GM12878 (cell line): ENCODE data around the gene POLR1D. TPM values are rescaled to one million over a fixed set of nuclear protein-coding genes. Genes with fewer than 3 reads are reported as not detected.

Experiments used
- CEBPZ ChIP-seq: fragments of 150-350 bp; IDR thresholded peaks from 2 replicates; pipeline ENCODE4 v1.6.1; 2016; ENCODE audit warnings: low read depth, low read length
- CHD1 ChIP-seq: IDR thresholded peaks from 2 replicates; pipeline ENCODE4 v1.6.1; 2012; ENCODE audit warnings: low read depth, low read length, improper control_type of control experiment
- CREM ChIP-seq: IDR thresholded peaks from 2 replicates; pipeline ENCODE4 v1.6.1; 2014; ENCODE audit warnings: antibody characterized with exemption, low read depth
- E4F1 ChIP-seq: fragments of 450-650 bp; IDR thresholded peaks from 2 replicates; pipeline ENCODE4 v1.6.1; 2018; ENCODE audit warnings: borderline replicate concordance, mild to moderate bottlenecking; ENCODE audit not compliant: partially characterized antibody
- EED ChIP-seq: sonication (generic); IDR thresholded peaks from 2 replicates; pipeline ENCODE4 v1.6.1; 2016; ENCODE audit warnings: antibody characterized with exemption, low read depth
- GABPA ChIP-seq: IDR thresholded peaks from 2 replicates; pipeline ENCODE4 v1.6.1; 2014; ENCODE audit warnings: antibody characterized with exemption, low read depth, mild to moderate bottlenecking, inconsistent platforms
- MEF2B ChIP-seq: fragments of 450-650 bp; IDR thresholded peaks from 2 replicates; pipeline ENCODE4 v1.6.1; 2018; ENCODE audit warnings: mild to moderate bottlenecking, moderate library complexity; ENCODE audit not compliant: partially characterized antibody, poor library complexity, severe bottlenecking
- PAX8 ChIP-seq: fragments of 450-650 bp; IDR thresholded peaks from 2 replicates; pipeline ENCODE4 v1.6.1; 2017; ENCODE audit warnings: mild to moderate bottlenecking, moderate library complexity
- POLR2A ChIP-seq: IDR thresholded peaks from 2 replicates; pipeline ENCODE4 v1.6.1; 2011; ENCODE audit warnings: low read depth, mild to moderate bottlenecking, low read length
- POLR2AphosphoS5 ChIP-seq: IDR thresholded peaks from 2 replicates; pipeline ENCODE4 v1.6.1; 2011; ENCODE audit warnings: mild to moderate bottlenecking, low read length, inconsistent platforms
- RAD21 ChIP-seq: IDR thresholded peaks from 2 replicates; pipeline ENCODE4 v1.6.1; 2011; ENCODE audit warnings: mild to moderate bottlenecking, low read depth, low read length, moderate library complexity; ENCODE audit not compliant: insufficient read depth
- REST ChIP-seq: IDR thresholded peaks from 2 replicates; pipeline ENCODE4 v1.6.1; 2012; ENCODE audit warnings: mild to moderate bottlenecking, low read depth, low read length
- ZBED1 ChIP-seq: IDR thresholded peaks from 2 replicates; pipeline ENCODE4 v1.6.1; 2016; ENCODE audit warnings: borderline replicate concordance
- ZBTB40 ChIP-seq: fragments of 450-650 bp; IDR thresholded peaks from 2 replicates; pipeline ENCODE4 v1.6.1; 2016; ENCODE audit warnings: mild to moderate bottlenecking, moderate library complexity, borderline replicate concordance
- polyA plus RNA-seq, 11 experiments: library from polyadenylated mRNA; depleted of rRNA in 4 of 11; unstranded in 6 of 11; stranded (reverse) in 5 of 11; fragments of >200 nt; fragmentation: Nextera tagmentation in 4 of 11; fragmentation: Illumina TruSeq in 1 of 11; extraction: Ambion mirVana in 4 of 11; extraction: Trizol in 1 of 11; gene quantifications; 1 replicate in 1 of 11; 2 replicates in 10 of 11; pipeline versions ENCODE4 v1.2.1 to v1.2.3, GENCODE V29; 2011 to 2016; ENCODE audit warnings: inconsistent platforms in 2 of 11, missing spikeins in 2 of 11, low read depth in 1 of 11
- total RNA-seq, 4 experiments: library from RNA; depleted of rRNA in 3 of 4; stranded (reverse); fragments of >200 nt in 3 of 4; fragmentation: Illumina TruSeq in 1 of 4; extraction: Trizol in 1 of 4; gene quantifications; 2 replicates each; pipeline versions ENCODE4 v1.2.1 to v1.2.3, GENCODE V29; 2013 to 2021
- TF ChIP-seq, protein P1 (sequence below): IDR thresholded peaks from 2 replicates; pipeline ENCODE4 v1.6.1; 2011; ENCODE audit warnings: low read depth, low read length, improper control_type of control experiment, borderline replicate concordance

Gene POLR1D
- total and polyA plus RNA-seq, 10 of the 15 experiments (the other 5 are each of a cell fraction or from before 2014, with no cell fraction given), result 119 to 223 (median 160) TPM

DNA sequence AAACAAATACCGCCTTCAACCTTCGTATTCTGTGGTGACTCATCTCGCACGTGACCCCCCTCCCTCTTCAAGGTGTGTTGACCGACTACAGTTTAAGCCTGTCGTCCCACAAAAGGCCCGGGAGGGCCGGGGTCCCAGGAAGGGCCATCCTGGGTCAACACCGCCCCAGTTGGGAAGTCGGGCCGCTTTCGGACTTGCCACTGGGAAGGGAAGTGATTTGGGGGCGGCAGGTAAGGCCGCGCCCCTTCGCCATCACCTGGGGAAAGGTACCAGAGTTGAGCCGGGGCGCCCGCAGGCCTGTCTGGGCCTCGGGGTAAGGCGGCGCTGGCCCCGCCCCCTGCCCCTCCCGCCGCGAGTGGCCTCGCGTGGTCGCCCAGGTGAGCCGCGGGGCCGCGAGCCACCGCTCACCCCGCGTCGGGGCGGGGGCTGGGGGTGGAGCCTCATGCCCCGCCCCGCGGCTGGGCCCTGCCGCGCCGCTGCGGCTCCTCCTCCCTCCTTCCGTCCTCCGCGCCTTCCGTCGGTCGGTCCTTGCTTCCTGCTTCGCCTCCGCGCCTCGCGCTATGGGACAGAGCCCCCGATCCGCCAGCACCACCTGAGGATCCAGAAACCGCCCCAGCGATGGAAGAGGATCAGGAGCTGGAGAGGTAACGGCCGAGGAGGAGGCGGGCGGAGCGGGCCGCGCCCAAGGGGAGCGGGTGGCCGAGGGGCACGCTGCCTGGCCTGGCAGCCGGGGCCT, at the start of gene POLR1D (continued):
- no peak for TF ChIP-seq ZBTB40
- no peak for TF ChIP-seq ZBED1
- TF ChIP-seq EED, result no peak
- TF ChIP-seq RAD21, result no peak
- peak; percentile 21 for TF ChIP-seq E4F1
- TF ChIP-seq, protein P1, sequence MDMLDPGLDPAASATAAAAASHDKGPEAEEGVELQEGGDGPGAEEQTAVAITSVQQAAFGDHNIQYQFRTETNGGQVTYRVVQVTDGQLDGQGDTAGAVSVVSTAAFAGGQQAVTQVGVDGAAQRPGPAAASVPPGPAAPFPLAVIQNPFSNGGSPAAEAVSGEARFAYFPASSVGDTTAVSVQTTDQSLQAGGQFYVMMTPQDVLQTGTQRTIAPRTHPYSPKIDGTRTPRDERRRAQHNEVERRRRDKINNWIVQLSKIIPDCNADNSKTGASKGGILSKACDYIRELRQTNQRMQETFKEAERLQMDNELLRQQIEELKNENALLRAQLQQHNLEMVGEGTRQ, result peak; percentile 19; the same call in 1 of the 2 replicates
- TF ChIP-seq PAX8, result no peak
- TF ChIP-seq POLR2A, result peak; percentile 95
- no peak for TF ChIP-seq CREM
- TF ChIP-seq GABPA, result 0 out of 2 replicates have a peak, but pooled peaks have one; percentile 15
- no peak for TF ChIP-seq MEF2B
- TF ChIP-seq REST, result no peak
- TF ChIP-seq CEBPZ, result no peak
- TF ChIP-seq POLR2AphosphoS5, result peak; percentile 80
- TF ChIP-seq CHD1, result no peak
